CD1c-positive myeloid dendritic cell (primary cell): ENCODE data around the gene SPOPL.

Experiments used
- DNase-seq: peaks from one replicate; pipeline ENCODE4 v3.0.0-alpha.2; 2016; ENCODE audit errors: extremely low spot score

Gene SPOPL

DNA sequence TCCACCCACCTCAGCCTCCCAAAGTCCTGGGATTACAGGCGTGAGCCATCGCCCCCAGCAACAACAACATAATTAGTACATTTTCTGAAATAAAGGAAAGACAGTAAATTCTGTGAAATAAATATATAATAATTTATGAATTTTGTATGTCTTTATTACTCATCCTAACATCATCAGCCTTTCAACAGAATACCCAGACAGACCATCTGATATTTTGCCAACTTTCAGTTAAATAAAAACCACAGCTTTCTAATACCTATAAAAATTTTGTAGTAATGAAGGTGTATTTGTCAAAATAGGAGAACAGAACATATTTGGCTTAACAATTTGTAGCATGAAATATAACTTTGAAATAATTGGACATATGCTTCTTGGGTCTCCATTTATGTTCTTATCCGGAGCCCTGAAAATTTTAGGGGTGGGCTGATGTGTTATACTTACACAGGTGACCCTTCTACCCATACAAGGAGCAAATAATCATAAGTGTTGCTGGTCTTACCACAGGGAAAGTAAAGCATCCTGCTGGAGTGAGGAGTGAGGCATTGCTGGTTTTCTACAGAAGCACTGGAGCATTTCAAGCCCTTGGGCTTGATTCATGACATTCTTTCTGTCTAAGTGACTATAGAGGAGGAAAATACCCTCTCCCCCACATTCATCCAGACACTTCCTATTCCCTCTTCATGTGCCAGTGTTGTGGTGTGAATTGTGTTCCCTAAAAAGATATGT is 99.3 kb downstream of the SPOPL start:
- DNase-seq: no peak

DNA sequence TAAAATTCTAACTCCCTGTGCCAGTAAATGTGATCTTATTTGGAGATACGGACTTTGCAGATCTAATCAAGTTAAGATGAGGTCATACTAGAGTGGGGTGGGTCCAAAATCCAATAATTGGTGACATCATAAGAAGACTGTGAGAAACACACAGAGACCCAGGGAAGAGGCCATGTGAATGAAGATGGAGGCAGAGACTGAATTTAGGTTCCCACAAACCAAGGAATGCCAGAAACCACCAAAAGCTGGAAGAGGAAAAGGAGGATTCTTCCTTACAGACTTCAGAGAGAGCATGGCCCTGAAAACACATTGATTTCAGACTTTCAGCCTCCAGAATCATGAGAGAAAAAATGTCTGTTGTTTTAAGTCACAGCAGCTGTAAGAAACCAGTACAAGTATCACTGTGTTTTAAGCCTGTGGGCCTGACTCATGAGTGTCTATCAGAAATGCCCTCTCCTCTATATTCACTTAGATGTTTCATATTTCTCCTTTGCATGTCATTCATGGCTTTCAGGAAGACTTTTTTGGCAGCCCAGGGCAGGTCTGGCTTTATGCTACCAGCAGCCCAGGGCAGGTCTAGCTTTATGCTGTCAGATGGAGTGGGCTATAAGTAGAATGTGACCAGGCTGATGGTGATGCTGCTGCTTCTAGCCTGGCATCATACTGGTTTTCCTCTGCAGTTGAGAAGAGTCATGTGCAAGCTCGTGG is 100.0 kb downstream of the SPOPL start:
- no peak for DNase-seq

- DNase-seq: no peak
These were observed 100.5 kb downstream of the SPOPL start for GRCh38 chr2:138602166-138602460.

- DNase-seq: no peak
These were observed 106.2 kb downstream of the SPOPL start for GRCh38 chr2:138607746-138608145.

DNA sequence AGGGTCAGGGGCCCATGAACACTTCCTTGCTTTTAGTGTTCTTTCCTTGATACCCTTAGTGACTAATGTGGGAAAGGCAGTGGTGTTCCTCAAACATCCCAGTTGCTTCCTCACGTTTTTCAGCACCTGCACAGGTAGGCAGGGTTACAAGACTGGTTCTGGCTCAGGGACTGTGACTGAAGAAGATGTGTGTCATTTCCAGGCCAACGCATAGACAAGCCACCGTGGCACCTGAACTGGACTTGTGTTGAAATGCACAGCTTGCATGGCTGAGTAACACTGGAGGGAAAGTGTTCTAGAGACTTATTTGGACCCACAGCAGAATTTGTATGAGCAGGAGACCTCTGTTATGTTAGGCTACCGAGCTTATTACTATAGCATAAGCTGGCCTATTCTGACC is 107.9 kb downstream of the SPOPL start:
- no peak for DNase-seq

- DNase-seq: no peak
These were observed 108.8 kb downstream of the SPOPL start for GRCh38 chr2:138610201-138610953.

GRCh38 chr2:138615257-138615656 is 113.7 kb downstream of the SPOPL start:
- DNase-seq: no peak

GRCh38 chr2:138617026-138617425 is 115.5 kb downstream of the SPOPL start:
- DNase-seq: no peak

GRCh38 chr2:138618971-138619370 is 117.4 kb downstream of the SPOPL start:
- DNase-seq: no peak

DNA sequence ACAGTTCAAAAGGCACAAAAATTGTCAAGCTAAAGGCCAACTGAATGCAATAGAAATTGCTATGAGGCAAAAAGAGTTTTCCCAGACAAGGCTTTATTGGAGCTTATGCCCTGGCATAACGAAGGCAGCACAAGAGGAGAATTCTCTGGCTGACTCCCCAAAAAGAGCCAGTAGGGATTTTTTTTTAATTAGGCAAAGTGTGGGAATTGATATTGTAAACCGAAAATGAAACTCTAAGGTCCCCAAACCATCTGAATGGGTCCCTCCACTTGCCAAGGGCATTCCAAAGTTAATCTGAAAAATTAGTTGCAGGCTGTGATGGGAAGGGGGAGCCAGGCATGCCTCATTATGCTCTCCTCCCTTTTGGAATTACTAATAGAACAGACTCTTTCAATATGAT is 118.9 kb downstream of the SPOPL start:
- DNase-seq: no peak

DNA sequence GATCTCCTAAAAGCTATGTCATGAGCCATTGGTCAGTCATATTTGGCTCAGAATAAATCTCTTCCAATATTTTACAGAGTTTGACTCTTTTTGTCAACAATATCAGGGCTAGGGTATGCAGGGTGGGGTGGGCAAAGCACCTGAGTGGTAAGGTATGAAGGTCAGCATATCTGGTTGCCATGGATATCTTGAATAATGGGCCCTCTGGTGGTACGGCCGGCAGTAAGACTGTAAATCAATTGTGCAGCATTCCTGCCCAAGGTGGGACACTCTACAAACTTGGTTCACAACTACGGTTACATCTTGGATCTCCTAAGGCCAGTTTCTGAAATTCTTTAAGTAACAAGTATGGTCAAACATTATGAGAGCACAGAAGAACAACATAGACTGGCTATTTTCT is 119.6 kb downstream of the SPOPL start:
- DNase-seq: no peak

GRCh38 chr2:138622613-138623012 is 121.0 kb downstream of the SPOPL start:
- no peak for DNase-seq
